H1 (cell line): ENCODE data around the gene CCDC24. TPM values are rescaled to one million over a fixed set of nuclear protein-coding genes. Genes with fewer than 3 reads are reported as not detected.
A peak's percentile ranks its signal among the peaks of the same experiment; 100 is the strongest.

Experiments used
- CTCF ChIA-PET: fragments of 300-600 bp; sonication (Branson Sonifier 250); formaldehyde crosslinking; loops from one replicate; lab custom pipeline; 2021; ENCODE audit not compliant: partially characterized antibody; lab: Charles Lee
- POLR2A ChIA-PET: fragments of 300-600 bp; sonication (Branson Sonifier 250); formaldehyde crosslinking; loops from one replicate; lab custom pipeline; 2021; ENCODE audit warnings: inconsistent platforms; ENCODE audit not compliant: partially characterized antibody; lab: Charles Lee
- DNase-seq, 2 experiments: peaks; one replicate each; pipeline versions ENCODE4 v3.0.0 to v3.0.0-alpha.2; 2010 to 2022; ENCODE audit warnings: low spot score in 2 of 2, low read depth in 1 of 2, mixed read lengths in 1 of 2
- FAIRE-seq: peaks from 2 replicates; lab custom pipeline; 2011; peaks lifted over from hg19 to GRCh38; lab: Jason Lieb, UNC
- H2AFZ ChIP-seq: 2 replicates; pipeline ENCODE4 v1.8.1; 2012; ENCODE audit warnings: low read length, inconsistent platforms
- H2AK5ac ChIP-seq: 2 replicates; pipeline ENCODE4 v1.6.1; 2013; ENCODE audit warnings: low read depth, low read length
- H2BK120ac ChIP-seq: replicated peaks from 2 replicates; pipeline ENCODE3; 2013; ENCODE audit warnings: low read depth, low read length, inconsistent platforms
- H2BK12ac ChIP-seq: 2 replicates; pipeline ENCODE4 v1.6.1; 2013; ENCODE audit warnings: low read depth, low read length
- H2BK15ac ChIP-seq: 2 replicates; pipeline ENCODE4 v1.6.1; 2013; ENCODE audit warnings: low read length
- H2BK20ac ChIP-seq: 2 replicates; pipeline ENCODE4 v1.6.1; 2013; ENCODE audit warnings: low read length
- H2BK5ac ChIP-seq: 2 replicates; pipeline ENCODE4 v1.6.1; 2013; ENCODE audit warnings: low read depth, low read length
- H3K14ac ChIP-seq: 2 replicates; pipeline ENCODE4 v1.6.1; 2013; ENCODE audit warnings: inconsistent platforms; ENCODE audit not compliant: insufficient read length
- H3K18ac ChIP-seq: 2 replicates; pipeline ENCODE4 v1.6.1; 2013; ENCODE audit warnings: low read length; ENCODE audit errors: extremely low read depth
- H3K23ac ChIP-seq: 2 replicates; pipeline ENCODE4 v1.6.1; 2013; ENCODE audit warnings: inconsistent platforms; ENCODE audit not compliant: insufficient read length
- H3K23me2 ChIP-seq: 2 replicates; pipeline ENCODE4 v1.6.1; 2013; ENCODE audit warnings: low read depth, low read length
- H3K27ac ChIP-seq: 2 replicates; pipeline ENCODE4 v1.6.1; 2011; ENCODE audit warnings: low read depth, low read length, inconsistent platforms
- H3K27me3 ChIP-seq, 4 experiments: replicated peaks in 1 of 4; 1 replicate in 1 of 4; 2 replicates in 3 of 4; pipeline versions ENCODE4 v1.6.1 to v1.8.1; 2011 to 2013; ENCODE audit warnings: low read length in 3 of 4, mild to moderate bottlenecking in 3 of 4, inconsistent platforms in 2 of 4, mixed read lengths in 2 of 4, moderate library complexity in 1 of 4; ENCODE audit not compliant: control insufficient read depth in 3 of 4, insufficient read depth in 3 of 4; ENCODE audit errors: extremely low read depth in 1 of 4
- H3K36me3 ChIP-seq, 4 experiments: 2 replicates each; pipeline versions ENCODE4 v1.6.1 to v1.8.1; 2011 to 2013; ENCODE audit warnings: mild to moderate bottlenecking in 4 of 4, low read length in 3 of 4, moderate library complexity in 2 of 4, control low read depth in 1 of 4, inconsistent platforms in 1 of 4; ENCODE audit not compliant: insufficient read depth in 4 of 4, control insufficient read depth in 2 of 4
- H3K4ac ChIP-seq: replicated peaks from 2 replicates; pipeline ENCODE3; 2013; ENCODE audit warnings: low read length, low read depth, mixed read lengths, inconsistent platforms; ENCODE audit not compliant: insufficient read length
- H3K4me1 ChIP-seq, 4 experiments: replicated peaks in 1 of 4; 1 replicate in 1 of 4; 2 replicates in 3 of 4; pipeline versions ENCODE4 v1.6.1 to v1.8.1; 2011 to 2013; ENCODE audit warnings: low read length in 3 of 4, inconsistent platforms in 2 of 4, mixed read lengths in 1 of 4; ENCODE audit not compliant: insufficient read depth in 4 of 4, control insufficient read depth in 3 of 4
- H3K4me2 ChIP-seq, 2 experiments: 2 replicates each; pipeline versions ENCODE4 v1.6.1 to v1.8.1; 2011 to 2013; ENCODE audit warnings: low read depth in 2 of 2, low read length in 2 of 2, control low read depth in 1 of 2, inconsistent platforms in 1 of 2, mild to moderate bottlenecking in 1 of 2; ENCODE audit not compliant: insufficient read depth in 1 of 2
- H3K4me3 ChIP-seq, 4 experiments: fragments of 200-600, 300-600 bp in 1 of 4; sonication (generic), shearing (Covaris generic), sonication (Bioruptor Twin) in 1 of 4; 2 replicates each; pipeline versions ENCODE4 v1.5.1 to v1.8.1; 2011 to 2016; ENCODE audit warnings: low read length in 4 of 4, low read depth in 3 of 4, control low read depth in 2 of 4, inconsistent platforms in 2 of 4, mild to moderate bottlenecking in 2 of 4, mixed read lengths in 1 of 4, moderate library complexity in 1 of 4; ENCODE audit not compliant: insufficient read depth in 2 of 4; ENCODE audit errors: extremely low read depth in 1 of 4
- H3K56ac ChIP-seq: replicated peaks from 2 replicates; pipeline ENCODE3; 2013; ENCODE audit warnings: low read depth, mild to moderate bottlenecking, mixed read lengths, low read length, inconsistent platforms; ENCODE audit not compliant: insufficient read length
- H3K79me1 ChIP-seq: 2 replicates; pipeline ENCODE4 v1.6.1; 2013; ENCODE audit warnings: low read depth, low read length, control low read depth
- H3K79me2 ChIP-seq, 2 experiments: 2 replicates each; pipeline versions ENCODE4 v1.6.1 to v1.8.1; 2012 to 2013; ENCODE audit warnings: low read length in 2 of 2, mild to moderate bottlenecking in 2 of 2, inconsistent platforms in 1 of 2; ENCODE audit not compliant: insufficient read depth in 2 of 2, control insufficient read depth in 1 of 2
- H3K9ac ChIP-seq, 4 experiments: replicated peaks in 1 of 4; 1 replicate in 1 of 4; 2 replicates in 3 of 4; pipeline versions ENCODE4 v1.6.1 to v1.8.1; 2011 to 2013; ENCODE audit warnings: low read depth in 3 of 4, low read length in 3 of 4, control low read depth in 2 of 4, mild to moderate bottlenecking in 2 of 4, moderate library complexity in 2 of 4, inconsistent platforms in 1 of 4; ENCODE audit errors: extremely low read depth in 1 of 4
- H3K9me3 ChIP-seq, 2 experiments: 2 replicates each; pipeline versions ENCODE4 v1.6.1 to v1.8.1; 2012 to 2013; ENCODE audit warnings: mild to moderate bottlenecking in 2 of 2, moderate library complexity in 2 of 2, control low read depth in 1 of 2, inconsistent platforms in 1 of 2, low read depth in 1 of 2, low read length in 1 of 2, mixed read lengths in 1 of 2; ENCODE audit not compliant: insufficient read depth in 2 of 2
- H4K20me1 ChIP-seq, 2 experiments: replicated peaks in 1 of 2; 2 replicates each; pipeline versions ENCODE3 to v1.8.1; 2011 to 2013; ENCODE audit warnings: inconsistent platforms in 2 of 2, low read length in 2 of 2, mild to moderate bottlenecking in 1 of 2; ENCODE audit not compliant: insufficient read depth in 2 of 2, control insufficient read depth in 1 of 2
- H4K5ac ChIP-seq: 2 replicates; pipeline ENCODE4 v1.6.1; 2013; ENCODE audit warnings: low read length, low read depth, mixed read lengths, inconsistent platforms; ENCODE audit not compliant: insufficient read length
- H4K8ac ChIP-seq: 2 replicates; pipeline ENCODE4 v1.8.0; 2013; ENCODE audit warnings: mild to moderate bottlenecking, moderate library complexity, low read length, inconsistent platforms; ENCODE audit not compliant: insufficient read depth; ENCODE audit errors: extremely low read depth
- H4K91ac ChIP-seq: replicated peaks from 2 replicates; pipeline ENCODE3; 2013; ENCODE audit warnings: low read length, mixed read lengths, inconsistent platforms; ENCODE audit not compliant: insufficient read length
- WGBS, 2 experiments: shearing (Covaris generic) in 1 of 2; methylation state at CpG; one replicate each; pipeline versions ENCODE4 v1.1.6 to v1.1.7; 2013 to 2015; ENCODE audit warnings: low lambda C conversion rate in 2 of 2, mixed read lengths in 2 of 2, inconsistent platforms in 1 of 2, low coverage in 1 of 2, missing lambda C conversion rate in 1 of 2; ENCODE audit not compliant: insufficient replicate concordance in 2 of 2, insufficient coverage in 1 of 2, insufficient read length in 1 of 2; ENCODE audit errors: extremely low coverage in 1 of 2, missing lambda C conversion rate in 1 of 2; 5-methylcytosine and 5-hydroxymethylcytosine counted together
- polyA plus RNA-seq, 7 experiments: library from polyadenylated mRNA; depleted of rRNA in 3 of 7; stranded (reverse) in 5 of 7; unstranded in 2 of 7; fragments of >200 nt in 5 of 7; fragments of 200-250 nt in 2 of 7; gene quantifications; 1 replicate in 5 of 7; 2 replicates in 1 of 7; 4 replicates in 1 of 7; pipeline versions ENCODE4 v1.2.1 to v1.2.3, GENCODE V29; 2011 to 2013; ENCODE audit warnings: missing spikeins in 2 of 7, mixed read lengths in 2 of 7
- total RNA-seq: library from RNA; stranded (reverse); fragmentation: NEBNext Ultra II Directional; extraction: Animal tissue kit (Norgen Biotek cat#: 25700); gene quantifications from 2 replicates; pipeline ENCODE4 v1.2.1, GENCODE V29; 2021

The CCDC24 gene
- total and polyA plus RNA-seq, 2 of the 8 experiments (the other 6 are each of a cell fraction or from before 2014, with no cell fraction given) = 11.2 to 11.4 TPM

DNA sequence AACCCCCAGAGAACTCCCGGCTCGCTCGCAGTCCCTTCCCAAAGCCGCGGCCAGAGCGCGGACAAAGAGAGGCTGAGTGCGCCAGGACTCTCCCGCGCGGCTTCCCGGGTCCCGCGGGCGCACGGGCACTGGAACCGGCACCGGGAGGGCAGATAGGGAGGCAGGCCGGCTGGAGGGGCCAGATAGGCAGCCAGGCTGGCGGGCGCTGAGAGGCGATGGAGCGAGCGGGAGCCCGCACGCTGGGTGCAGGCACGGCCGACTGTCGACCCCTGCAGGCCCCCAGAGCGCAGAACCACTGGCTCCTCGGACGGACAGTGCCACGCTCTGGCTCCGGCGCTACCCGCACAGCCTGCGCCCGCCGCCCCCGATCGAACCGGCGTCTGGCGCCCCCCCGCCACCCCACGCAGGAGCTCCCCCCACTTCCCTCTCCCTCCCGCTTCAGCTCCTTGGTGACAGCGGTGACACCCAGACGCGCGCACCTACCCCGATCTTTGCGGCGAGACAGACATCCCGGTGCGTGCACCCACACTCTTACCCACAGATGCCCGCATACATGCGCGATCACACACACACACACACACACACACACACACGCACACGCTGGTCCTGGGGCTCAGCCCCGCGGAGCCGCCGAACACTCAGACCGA is 39.3 kb downstream of the CCDC24 start:
- Histone ChIP-seq H3K18ac (peak overlapping the region; percentile 98), H4K91ac (peak overlapping the region; percentile 81), H4K8ac (peak overlapping the region; percentile 90), H4K5ac (peak overlapping the region; percentile 31), H2BK12ac (no peak overlapping the region), H2AK5ac (no peak overlapping the region), H2BK20ac (no peak overlapping the region), H3K4me1 (peaks cover 12 to 27% (median 17%) of the 10 kb centered on the region in 4 experiments), H3K9me3 (no peaks in the 10 kb centered on the region), H3K79me2 (peaks cover 0 to 24% of the 10 kb centered on the region in 2 experiments; a peak in 2 of 4 replicates), H3K56ac (peak overlapping the region; percentile 95), H3K4me2 (peak overlapping the region; percentile 66 to 97), H3K27ac (peak overlapping the region; percentile 73; the same call in 1 of the 2 replicates), H3K4ac (peak overlapping the region; percentile 24), H3K23ac (no peak overlapping the region), H3K9ac (peak overlapping the region; percentile 70 to 82 (median 76)), H2AFZ (no peak overlapping the region; the same call in 1 of the 2 replicates), H3K4me3 (peak overlapping the region; percentile 78 to 96 (median 86)), H3K23me2 (peaks cover 4% of the 10 kb centered on the region; the same call in 1 of the 2 replicates), H3K36me3 (no peaks in the 10 kb centered on the region), H3K14ac (no peak overlapping the region), H3K27me3 (no peaks in the 10 kb centered on the region), H2BK120ac (no peak overlapping the region), H2BK15ac (0 out of 2 replicates have a peak overlapping the region, but pooled peaks have one; percentile 29), H3K79me1 (peaks cover 5% of the 10 kb centered on the region), H2BK5ac (peak overlapping the region; percentile 91; the same call in 1 of the 2 replicates), H4K20me1 (peaks cover 3 to 6% of the 10 kb centered on the region in 2 experiments)
- 1% methylated on average over 39 of the region's 66 CpGs; no CpG with 5 or more reads in 1 of the 2 experiments for WGBS, 2 experiments
- ChIA-PET POLR2A (interaction anchor here (0.6 to 26.2 kb wide), 22 partner anchors 12 to 700 kb away, joined by 3 to 544 read pairs (median 5); partner anchors contain the start of genes ARTN, ATP6V0B, DMAP1 and KDM4A), CTCF (interaction anchor here (1.6 to 13.5 kb wide), 6 partner anchors 15 to 101 kb away, joined by 4 to 239 read pairs (median 114); partner anchors contain the start of genes CCDC24 and DPH2)
- FAIRE-seq = no peak
- DNase-seq = no peak
